Esophagus muscularis mucosa (tissue), 3 donors: ENCODE results near the gene LIMS1.

Experiments
- POLR2A ChIP-seq: fragments of 450-650 bp; IDR thresholded peaks from one replicate; pipeline ENCODE4 v1.6.1; 2017; ENCODE audit warnings: antibody characterized with exemption, moderate library complexity, mild to moderate bottlenecking, low read depth
- POLR2AphosphoS5 ChIP-seq, 2 donors: sonication (generic); formaldehyde crosslinking; IDR thresholded peaks; one replicate each; pipeline ENCODE4 v1.6.1; 2017; ENCODE audit warnings: antibody characterized with exemption in 2 of 2
- TF ChIP-seq, protein P1 (sequence below), 3 experiments: fragments of 200-600 bp in 2 of 3; fragments of 450-650 bp in 1 of 3; sonication (generic) in 2 of 3; IDR thresholded peaks; one replicate each; pipeline ENCODE4 v1.5.1; 2017 to 2019; ENCODE audit warnings: antibody characterized with exemption in 3 of 3, mild to moderate bottlenecking in 2 of 3, moderate library complexity in 1 of 3

- TF ChIP-seq, protein P1, sequence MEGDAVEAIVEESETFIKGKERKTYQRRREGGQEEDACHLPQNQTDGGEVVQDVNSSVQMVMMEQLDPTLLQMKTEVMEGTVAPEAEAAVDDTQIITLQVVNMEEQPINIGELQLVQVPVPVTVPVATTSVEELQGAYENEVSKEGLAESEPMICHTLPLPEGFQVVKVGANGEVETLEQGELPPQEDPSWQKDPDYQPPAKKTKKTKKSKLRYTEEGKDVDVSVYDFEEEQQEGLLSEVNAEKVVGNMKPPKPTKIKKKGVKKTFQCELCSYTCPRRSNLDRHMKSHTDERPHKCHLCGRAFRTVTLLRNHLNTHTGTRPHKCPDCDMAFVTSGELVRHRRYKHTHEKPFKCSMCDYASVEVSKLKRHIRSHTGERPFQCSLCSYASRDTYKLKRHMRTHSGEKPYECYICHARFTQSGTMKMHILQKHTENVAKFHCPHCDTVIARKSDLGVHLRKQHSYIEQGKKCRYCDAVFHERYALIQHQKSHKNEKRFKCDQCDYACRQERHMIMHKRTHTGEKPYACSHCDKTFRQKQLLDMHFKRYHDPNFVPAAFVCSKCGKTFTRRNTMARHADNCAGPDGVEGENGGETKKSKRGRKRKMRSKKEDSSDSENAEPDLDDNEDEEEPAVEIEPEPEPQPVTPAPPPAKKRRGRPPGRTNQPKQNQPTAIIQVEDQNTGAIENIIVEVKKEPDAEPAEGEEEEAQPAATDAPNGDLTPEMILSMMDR (IDR thresholded peaks at IDR 0.05): no peak
- TF ChIP-seq POLR2A (no peak), POLR2AphosphoS5 (IDR thresholded peaks at IDR 0.05) (no peak)
These were observed 99.7 kb downstream of the LIMS1 start for GRCh38 chr2:108634011-108634410.
